Mucosa of descending colon (tissue), 3 donors: Measurements from ENCODE around the gene CCDC138. TPM values are rescaled to one million over a fixed set of nuclear protein-coding genes. Genes with fewer than 3 reads are reported as not detected.

ENCODE experiments used
- ATAC-seq: fragments of 200-7000 bp; cut with Tn5 transposase; one replicate; pipeline ENCODE4 v1.9.1; 2020; ENCODE audit warnings: mild to moderate bottlenecking, moderate library complexity
- DNase-seq, 3 donors: peaks; one replicate each; pipeline ENCODE4 v3.0.0-alpha.2; 2020
- H3K36me3 ChIP-seq: fragments of 200-600 bp; one replicate; pipeline ENCODE4 v1.8.0; 2021; ENCODE audit warnings: low read depth, mild to moderate bottlenecking
- H3K4me1 ChIP-seq: fragments of 200-600 bp; one replicate; pipeline ENCODE4 v1.8.0; 2021; ENCODE audit warnings: low read depth, mild to moderate bottlenecking
- H3K4me3 ChIP-seq: fragments of 200-600 bp; one replicate; pipeline ENCODE4 v1.8.0; 2021; ENCODE audit warnings: mild to moderate bottlenecking
- H3K9me3 ChIP-seq: fragments of 200-600 bp; one replicate; pipeline ENCODE4 v1.8.0; 2021; ENCODE audit warnings: mild to moderate bottlenecking
- CTCF ChIP-seq: fragments of 200-600 bp; IDR thresholded peaks from one replicate; pipeline ENCODE4 v1.8.0; 2022; ENCODE audit warnings: antibody characterized with exemption, mild to moderate bottlenecking
- intact Hi-C, 2 donors: fragments of 100-400 bp; cut with DNase I in 1 of 2; cut with micrococcal nuclease in 1 of 2; formaldehyde crosslinking; loops; one replicate each; pipeline versions ENCODE4 v1.11.0 to v1.11.1; 2022; cut with DNase I, micrococcal nuclease
- total RNA-seq, 3 donors: library from RNA; stranded (reverse); fragmentation: NEBNext Ultra II Directional in 2 of 3; extraction: Animal tissue kit (Norgen Biotek cat#: 25700) in 2 of 3; gene quantifications; one replicate each; pipeline versions ENCODE4 v1.2.1 to v1.2.4, GENCODE V29; 2021 to 2023
- donor health status: DM: no; HTN: no; CAD: no; lungs with moderate emphysema.
- donor health status: DM: no; HTN: no; CAD: no.
- donor health status: DM: no; HTN: yes; CAD: no.

CCDC138 gene
- total RNA-seq, 3 donors from 2014 or later = 3.7 to 6.2 (median 5.5) TPM

DNA sequence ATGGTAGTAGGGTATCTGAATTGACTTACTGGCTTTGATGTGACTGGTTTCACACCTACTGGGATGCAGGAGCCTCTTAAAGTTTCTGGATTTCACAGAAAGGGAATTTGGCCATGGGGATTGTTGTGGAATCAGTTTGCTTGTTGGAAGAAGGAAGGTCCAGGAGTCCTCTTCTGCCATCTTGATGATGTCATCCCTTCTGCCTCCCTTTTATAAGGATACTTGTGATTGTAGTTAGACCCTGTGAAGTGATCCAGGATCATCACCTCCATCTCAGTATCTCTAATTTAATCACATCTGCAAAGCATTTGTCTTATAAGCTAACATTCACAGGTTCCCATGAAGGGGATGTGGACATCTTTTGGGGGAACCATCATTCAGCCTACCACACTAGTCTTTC, 79.5 kb downstream of the CCDC138 start:
- TF ChIP-seq CTCF = no peak
- peaks cover 17% of the 10 kb centered on the region for H3K9me3 ChIP-seq
- no peaks in the 10 kb centered on the region for H3K4me1 ChIP-seq
- intact Hi-C loops = no loop called here
- no peak overlapping the region for H3K4me3 ChIP-seq
- no peaks in the 10 kb centered on the region for H3K36me3 ChIP-seq
- DNase-seq = no peak
- no peak for ATAC-seq

GRCh38 chr2:108868911-108869310, 82.3 kb downstream of the CCDC138 start:
- ATAC-seq (no peak), DNase-seq (no peak)
- Histone ChIP-seq H3K9me3 (peaks cover 17% of the 10 kb centered on the region), H3K4me3 (no peak overlapping the region), H3K36me3 (no peaks in the 10 kb centered on the region), H3K4me1 (no peaks in the 10 kb centered on the region)
- intact Hi-C loops = no loop called here
- no peak for TF ChIP-seq CTCF

GRCh38 chr2:108869542-108869941, 83.0 kb downstream of the CCDC138 start:
- TF ChIP-seq CTCF = no peak
- intact Hi-C loops = no loop called here
- Histone ChIP-seq H3K9me3 (peaks cover 17% of the 10 kb centered on the region), H3K36me3 (no peaks in the 10 kb centered on the region), H3K4me1 (no peaks in the 10 kb centered on the region), H3K4me3 (no peak overlapping the region)
- ATAC-seq = no peak
- no peak for DNase-seq

GRCh38 chr2:108870069-108870644, 83.6 kb downstream of the CCDC138 start:
- H3K9me3 ChIP-seq = peaks cover 17% of the 10 kb centered on the region
- no peaks in the 10 kb centered on the region for H3K4me1 ChIP-seq
- no peak overlapping the region for H3K4me3 ChIP-seq
- ATAC-seq = no peak
- no peak for TF ChIP-seq CTCF
- no peak for DNase-seq
- no peaks in the 10 kb centered on the region for H3K36me3 ChIP-seq
- intact Hi-C loops = no loop called here

DNA sequence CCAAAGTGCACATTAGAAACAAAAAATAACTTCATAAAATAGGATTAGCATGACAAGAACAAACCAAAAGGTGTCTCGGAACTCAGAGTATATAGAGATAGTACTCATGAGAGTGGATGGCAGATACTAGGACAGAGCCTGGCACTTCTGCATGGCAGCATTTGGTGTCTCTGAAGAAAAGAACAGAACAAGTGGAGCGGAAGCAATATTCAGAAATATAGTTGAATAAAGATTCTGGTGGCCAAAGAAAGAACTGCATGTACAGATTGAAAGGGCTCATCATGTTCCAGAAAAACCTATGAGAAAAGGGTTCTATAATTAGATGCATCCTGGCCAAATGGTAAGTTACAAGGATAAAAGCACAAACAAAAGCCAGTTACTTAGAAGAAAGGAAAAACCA, 90.9 kb downstream of the CCDC138 start:
- Histone ChIP-seq H3K36me3 (no peaks in the 10 kb centered on the region), H3K9me3 (peaks cover 7% of the 10 kb centered on the region), H3K4me3 (no peak overlapping the region), H3K4me1 (no peaks in the 10 kb centered on the region)
- no peak for DNase-seq
- intact Hi-C loops = no loop called here
- TF ChIP-seq CTCF = no peak
- ATAC-seq = no peak

DNA sequence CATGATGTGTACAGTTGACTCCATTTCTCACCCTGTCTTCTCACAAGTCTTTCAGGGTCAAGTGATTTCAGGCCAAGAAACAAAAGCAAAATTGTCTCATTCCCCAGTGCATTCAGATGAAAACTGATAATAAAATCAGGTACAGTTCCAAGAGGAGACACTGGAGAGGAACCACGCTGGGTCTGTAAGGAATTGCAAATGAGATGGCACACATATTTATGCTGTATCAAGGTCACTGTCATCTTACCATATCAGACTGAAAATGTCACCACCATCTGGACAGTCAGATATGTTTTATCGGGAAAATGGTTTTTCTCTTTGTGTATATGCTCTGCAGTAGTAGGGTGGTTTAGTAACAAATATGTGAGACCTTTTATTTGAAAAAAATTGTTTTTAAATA, 91.7 kb downstream of the CCDC138 start:
- intact Hi-C loops = no loop called here
- no peaks in the 10 kb centered on the region for H3K4me1 ChIP-seq
- H3K4me3 ChIP-seq = no peak overlapping the region
- no peaks in the 10 kb centered on the region for H3K36me3 ChIP-seq
- H3K9me3 ChIP-seq = peaks cover 7% of the 10 kb centered on the region
- no peak for TF ChIP-seq CTCF
- DNase-seq = no peak
- ATAC-seq = no peak
